Stimulated activated CD4-positive, alpha-beta T cell treated with anti-CD3 and anti-CD28 coated beads, Interleukin-1b, Interleukin-23, amount 100 ng/mL, for 24 hours (primary cell): ENCODE measurements around the gene OBP2A.
"Not testable (repeated sequence)": the region's sequence is repeated elsewhere in the genome, so short reads cannot be mapped to it uniquely, and the experiment has no call there.

Source experiments
- DNase-seq, 4 experiments: peaks; one replicate each; pipeline ENCODE4 v3.0.0-alpha.2; 2020; ENCODE audit warnings: low read depth in 4 of 4, low spot score in 1 of 4

OBP2A gene

DNA sequence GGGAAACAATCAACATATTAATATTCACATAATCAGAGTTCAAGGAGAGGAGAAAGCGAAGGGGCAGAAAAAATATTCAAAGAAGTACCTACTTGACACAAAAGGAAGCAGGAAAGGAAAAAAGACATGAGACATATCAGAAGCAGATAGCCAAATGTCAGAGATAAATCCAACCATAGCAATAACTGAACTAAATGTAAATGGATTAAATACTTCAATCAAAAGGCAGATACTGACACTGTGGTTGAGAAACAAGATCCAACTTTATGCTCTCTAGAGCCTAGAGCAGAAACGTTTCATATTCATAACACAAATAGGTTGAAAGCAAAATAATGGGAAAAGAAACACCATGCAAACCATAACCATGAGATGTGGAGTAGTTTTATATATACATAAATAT, 36.5 kb upstream of the OBP2A start:
- DNase-seq: no peak

DNA sequence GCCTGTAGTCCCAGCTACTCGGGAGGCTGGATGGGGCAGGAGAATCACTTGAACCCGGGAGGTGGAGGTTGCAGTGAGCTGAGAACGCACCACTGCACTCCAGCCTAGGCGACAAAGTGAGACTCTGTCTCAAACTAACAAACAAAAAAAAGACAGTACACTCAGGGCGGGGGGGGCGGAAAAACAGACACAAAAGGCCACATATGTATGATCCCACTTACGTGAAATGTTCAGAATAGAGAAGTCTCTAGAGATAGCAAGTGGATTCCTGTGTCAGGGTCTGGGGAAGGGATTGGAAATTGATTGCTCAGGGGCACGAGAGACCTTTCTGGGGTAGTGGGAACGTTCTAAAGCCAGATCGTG, 33.7 kb upstream of the OBP2A start:
- DNase-seq: no peak

DNA sequence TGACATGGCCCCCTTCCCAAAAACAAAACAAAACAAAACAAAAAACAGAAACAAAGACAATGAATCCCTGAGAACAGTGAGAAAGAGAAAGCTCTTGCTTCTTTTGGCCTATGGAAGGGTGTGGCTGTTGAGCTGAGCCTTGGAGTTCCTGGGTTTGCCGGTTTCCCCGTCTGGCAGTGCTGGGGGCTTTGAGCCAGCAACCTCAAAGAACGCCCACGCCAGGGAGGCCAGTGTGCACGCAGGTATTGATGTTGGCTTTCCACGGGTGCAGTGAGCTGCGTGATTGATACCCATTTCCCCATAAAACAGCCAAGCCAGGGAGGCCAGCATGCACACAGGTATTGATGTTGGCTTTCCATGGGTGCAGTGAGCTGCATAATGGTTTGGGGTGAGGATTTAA, 33.0 kb upstream of the OBP2A start:
- no peak for DNase-seq

DNA sequence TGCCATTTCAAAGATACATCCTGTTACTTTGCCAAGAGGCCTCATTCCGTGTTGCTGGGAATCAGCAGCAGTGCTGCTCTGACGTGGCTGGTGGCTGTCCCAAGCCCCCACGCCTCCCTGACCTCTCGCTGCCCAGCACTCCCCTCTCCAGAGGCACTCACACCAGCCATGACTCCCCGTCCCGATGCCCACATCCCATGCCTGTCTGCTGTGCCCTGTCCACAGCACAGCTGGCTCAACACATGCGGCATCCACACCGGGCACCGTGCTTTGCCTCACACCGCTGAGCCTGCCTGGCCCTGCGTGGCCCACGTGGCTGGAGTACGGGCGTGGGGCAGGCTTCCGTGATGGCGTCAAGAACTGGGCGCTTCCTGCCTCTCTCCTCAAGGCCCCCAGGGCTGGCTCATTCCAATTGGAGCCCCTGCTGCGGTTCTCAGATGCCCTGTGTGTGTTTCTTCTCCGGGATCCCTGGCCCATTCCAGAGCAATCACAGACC, 32.5 kb upstream of the OBP2A start:
- DNase-seq: no peak

DNA sequence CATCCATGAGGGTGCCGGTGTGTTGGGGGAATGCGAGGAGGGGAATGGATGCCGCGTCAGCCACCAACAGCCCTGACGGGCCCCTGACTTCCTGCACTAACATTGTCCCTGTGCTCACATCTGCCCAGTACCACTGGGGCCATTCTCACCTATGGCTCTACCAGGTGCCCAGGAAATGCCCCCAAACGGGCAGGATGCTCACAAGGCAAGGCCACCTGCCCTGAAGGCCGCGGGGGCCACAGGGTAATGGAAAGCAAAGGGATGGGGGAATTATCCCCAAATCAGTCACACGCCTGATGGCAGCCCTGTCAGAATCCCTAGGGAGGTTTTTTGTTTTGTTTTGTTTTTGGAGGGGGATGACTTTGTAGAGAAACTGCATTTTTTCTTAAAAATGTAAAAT, 32.0 kb upstream of the OBP2A start:
- DNase-seq: not testable (repeated sequence)

DNA sequence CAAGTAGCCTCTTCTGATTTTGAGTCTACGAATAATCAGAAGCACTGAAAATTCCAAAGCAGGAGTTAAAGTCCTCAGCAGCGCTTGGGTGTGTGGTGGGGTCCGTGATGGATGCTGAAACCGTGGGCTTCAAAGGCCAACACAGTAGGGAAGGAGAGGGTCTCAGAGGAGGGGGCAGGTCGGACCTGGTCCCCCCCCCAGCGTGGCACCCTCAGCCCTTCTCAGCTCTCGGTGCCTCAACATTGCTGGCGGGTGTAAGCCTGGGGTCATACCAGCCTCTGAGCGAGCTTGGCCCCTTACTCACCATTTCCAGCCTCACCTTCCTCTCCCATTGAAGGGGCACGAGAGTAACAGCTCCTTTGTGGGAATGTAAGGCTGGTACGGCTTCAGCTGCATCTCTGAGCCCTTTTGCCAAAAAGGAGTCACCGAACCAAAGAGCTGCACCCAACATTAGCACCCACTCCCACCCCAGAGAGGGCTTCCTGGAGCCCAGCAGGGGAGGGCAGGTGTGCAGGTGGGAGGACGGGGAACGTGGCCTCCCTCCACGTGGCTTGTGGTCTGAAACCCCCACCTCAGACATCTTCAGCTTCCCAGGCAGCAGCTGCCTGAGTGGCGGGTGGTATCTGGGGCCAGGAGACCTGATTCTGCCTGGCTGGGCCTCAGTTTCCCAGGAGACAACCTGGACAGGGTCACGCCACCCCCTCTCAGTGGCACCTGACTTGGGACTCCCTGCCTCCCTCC, 31.4 kb upstream of the OBP2A start:
- no peak for DNase-seq

DNA sequence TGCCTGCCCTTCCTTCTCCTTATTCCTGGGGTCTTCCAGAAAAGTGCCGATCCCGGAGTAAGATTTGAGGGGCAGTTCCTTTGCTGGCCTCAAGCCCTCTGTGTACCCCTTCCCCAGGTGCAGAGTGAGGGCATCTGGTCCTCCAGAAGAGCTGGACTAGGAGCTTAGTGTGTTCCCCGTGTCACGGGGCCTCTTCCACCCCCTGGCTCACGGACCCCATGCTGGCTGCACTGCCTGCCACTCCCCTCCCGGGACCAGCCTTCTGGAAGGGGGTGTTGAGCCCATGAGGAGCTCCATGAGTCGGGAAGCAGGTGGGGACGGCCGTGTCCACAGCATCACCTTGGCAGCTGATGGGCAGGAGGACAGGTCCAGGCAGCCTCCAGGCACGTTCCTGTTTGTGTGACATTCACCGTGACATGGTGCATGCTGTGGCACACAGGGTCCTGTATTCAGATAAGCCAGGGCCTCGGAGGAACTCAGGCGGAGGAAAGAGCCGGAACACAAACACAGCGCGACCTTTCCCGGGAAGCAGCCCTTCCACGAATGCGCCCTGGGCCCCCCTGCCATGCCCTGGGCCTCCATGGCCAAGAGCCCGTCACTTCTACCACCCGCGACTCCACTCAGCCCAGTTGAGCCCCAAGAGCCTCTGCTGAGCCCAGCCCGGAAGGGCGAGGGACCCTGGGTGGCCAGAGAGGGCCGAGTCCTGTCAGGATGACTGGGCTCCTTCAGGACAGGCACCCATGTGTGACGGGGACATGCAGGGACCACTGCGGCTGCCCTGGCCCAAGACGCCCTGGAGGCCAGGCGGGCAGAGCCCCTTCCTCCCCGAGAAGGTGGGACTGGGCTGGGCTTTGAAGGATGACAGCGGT, 30.6 kb upstream of the OBP2A start:
- no peak for DNase-seq

DNA sequence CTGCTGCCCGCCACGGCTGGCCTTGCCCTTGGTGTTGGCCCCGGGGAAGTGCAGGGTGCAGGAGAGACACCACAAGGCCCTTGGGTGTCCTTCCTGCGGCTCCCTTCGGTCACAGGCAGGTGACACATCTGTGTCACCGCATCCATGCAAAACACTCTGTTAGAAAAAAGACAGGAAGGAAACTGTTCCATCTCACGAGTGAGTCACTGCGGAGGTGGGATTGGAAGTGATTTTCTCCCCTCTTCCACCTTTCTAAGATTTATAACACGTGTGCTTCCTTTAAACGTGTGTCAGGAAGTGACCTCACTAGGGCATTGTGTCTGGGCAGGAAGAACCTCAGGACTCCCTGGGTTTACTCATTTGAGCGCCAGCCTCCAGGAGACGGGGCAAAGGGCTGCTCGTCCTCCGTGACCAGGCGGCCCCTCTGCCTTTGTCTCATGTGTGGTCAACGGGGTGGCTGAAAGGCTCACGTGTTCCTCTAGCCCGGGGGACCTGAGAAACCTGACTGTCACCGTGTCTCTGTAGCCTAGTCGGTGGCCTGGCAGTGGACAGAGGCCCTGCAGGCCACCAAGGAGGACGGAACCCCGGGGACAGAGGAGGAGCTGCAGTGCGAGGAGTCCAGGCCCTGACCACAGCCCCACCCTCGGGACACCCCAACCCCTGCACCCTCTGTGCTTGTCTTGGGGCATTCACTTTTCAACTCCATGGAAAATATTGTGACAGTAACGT, 29.6 kb upstream of the OBP2A start:
- no peak for DNase-seq

DNA sequence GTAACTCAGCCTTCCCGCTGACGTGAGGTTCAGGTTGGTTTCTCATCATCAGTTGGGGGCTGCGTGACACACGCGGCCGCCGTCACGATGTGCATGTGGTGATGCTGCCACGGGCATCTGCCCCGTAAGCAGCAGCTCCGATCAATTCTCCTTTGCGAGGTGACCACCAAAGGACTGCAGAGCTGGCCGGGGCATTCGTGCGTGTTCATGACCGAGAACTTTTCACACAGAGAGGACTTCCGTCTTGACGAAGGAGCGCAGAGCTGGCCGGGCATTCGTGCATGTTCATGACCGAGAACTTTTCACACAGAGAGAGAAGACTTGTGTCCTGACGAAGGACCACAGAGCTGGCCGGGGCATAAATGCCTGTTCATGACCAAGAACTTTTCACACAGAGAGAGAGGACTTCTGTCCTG, 28.5 kb upstream of the OBP2A start:
- DNase-seq: no peak

DNA sequence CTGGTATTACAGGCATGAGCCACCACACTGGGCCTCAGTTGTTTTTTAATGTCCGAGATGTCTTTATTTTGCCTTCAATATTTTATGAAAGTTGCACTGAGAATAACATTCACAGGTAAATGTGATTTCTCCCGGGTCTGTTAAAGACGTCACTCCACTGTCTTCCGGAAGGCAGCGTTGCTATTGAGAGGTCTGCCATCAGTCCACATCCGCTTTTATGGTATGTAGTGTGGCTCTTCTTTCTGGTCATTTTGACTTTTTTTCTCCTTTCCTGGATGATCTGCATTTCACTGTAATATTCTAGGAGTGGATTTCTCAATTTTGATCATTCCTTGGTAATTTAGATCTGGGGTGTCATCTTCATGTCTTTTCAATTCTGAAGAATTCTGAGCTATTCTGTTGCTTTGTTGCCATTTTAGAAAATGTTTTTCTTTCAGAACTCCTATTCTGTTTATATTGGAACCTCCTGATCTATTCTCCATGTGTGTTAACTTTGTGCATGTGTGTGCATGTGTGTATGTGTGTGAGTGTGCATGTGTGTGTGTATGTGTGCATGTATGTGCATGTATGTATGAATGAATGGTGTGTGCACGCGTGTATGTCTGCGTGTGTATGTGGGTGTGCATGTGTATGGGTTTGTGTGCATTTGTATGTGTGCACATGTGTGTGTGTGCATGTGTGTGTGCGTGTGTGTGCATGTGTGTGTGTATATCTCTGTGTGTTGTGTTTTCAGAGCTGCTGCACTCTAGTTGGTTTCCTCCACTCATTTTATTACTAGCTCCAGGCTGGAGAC, 26.6 kb upstream of the OBP2A start:
- no peak for DNase-seq

DNA sequence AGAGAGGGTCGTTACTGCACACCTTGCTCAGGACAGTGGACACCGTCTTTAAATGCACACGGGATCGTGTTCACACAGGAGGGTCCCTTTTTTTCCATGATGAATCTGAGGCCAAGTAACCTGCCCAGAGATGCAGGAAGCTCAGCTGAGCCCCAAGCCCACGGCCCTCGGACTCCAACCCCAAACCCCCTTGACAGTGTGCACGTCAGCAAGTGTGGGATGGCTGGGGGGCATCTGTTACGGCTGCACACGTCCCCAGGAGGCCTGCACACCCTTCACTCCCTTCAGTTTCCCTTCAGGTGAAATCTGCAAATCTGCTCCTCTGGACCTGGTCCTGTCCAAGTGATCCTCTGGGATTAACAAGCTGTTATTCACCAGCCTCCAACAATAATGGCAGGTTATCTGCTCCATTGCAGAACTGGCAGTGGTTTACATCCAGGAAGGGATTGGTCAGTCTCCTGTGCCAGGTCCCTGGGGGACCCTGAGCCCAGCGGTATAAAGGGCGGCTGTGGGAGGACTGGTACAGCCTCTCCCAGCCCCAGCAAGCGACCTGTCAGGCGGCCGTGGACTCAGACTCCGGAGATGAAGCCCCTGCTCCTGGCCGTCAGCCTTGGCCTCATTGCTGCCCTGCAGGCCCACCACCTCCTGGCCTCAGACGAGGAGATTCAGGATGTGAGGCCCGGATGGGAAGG, 24.9 kb upstream of the OBP2A start, which contains the start of gene LCN1:
TSS of gene LCN1 (plus strand) at position 525 of the 692 bp plus-strand sequence. CDS start at position 583, 58 bp downstream.
- DNase-seq: no peak

DNA sequence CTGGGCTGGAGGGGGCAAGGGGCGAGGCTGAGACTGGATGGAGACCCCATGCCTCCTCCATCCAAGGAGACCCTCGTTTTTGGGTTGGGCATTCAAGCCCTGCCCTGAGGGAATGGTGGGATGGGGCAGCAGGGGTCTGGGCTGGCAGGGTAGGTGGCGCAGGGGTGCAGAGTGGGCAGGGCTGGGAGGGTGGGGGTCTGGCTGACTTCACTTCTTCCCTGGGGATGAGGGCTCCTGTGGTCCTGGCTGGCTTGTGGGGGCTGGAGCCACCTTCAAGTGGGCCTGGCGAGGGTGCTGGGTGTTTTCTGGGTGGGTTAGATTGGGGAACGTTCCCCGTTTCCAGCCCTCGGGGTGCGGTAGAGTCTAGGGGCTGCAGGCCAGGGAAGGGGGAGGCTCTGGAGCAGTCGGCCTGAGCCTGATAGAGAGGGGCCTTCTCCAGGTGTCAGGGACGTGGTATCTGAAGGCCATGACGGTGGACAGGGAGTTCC, 24.3 kb upstream of the OBP2A start:
- no peak for DNase-seq

DNA sequence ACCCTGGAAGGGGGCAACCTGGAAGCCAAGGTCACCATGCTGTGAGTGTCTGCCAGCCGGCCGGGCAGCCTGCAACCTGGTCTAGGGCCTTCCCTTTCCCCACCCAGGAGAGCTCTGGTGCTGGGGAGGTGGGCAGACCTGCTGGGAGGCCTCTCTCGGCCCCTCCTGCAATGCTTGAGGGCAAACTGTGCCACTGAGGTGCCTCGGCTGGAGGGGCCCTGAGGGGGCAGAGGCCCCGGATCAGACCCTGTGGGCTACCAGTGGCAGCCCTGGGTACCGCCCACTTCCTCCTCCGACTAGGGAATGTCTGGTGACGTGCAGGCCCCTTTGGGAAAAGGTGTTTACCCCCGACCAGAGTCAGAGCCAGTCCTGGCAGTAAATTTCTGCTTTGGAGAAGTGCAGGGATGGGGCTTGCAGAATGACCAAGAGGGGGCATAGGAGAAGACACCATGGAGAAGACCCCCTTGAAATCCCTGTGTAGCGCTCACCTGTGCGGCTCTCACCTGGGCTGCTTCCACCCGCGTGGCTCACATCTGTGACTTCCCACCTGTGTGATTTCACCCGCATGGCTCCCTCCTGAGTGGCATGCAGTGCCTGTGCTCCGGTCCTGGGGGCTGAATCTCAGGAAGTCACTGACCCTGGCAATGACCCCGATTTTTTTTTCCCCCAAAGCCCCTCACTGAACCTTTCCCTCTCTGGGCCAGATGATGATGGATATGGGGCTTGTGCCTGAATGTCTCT, 23.6 kb upstream of the OBP2A start:
- DNase-seq: no peak

DNA sequence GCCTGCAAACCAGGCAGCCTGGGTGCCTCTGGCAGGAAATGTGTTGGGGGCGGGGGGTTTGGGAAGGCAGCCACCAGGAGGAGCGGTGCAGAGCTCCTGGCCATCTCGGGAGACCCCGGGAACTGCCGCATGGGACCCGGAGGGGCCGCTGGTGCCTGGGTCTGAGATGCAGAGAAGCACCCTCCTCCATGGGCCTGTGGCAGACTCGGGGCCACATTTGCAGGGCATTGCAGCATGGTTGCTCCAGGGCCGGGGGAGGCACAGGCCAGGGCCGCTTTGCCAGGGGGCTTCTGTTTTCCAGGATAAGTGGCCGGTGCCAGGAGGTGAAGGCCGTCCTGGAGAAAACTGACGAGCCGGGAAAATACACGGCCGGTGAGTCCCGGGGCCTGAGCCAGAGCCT, 23.0 kb upstream of the OBP2A start:
- DNase-seq: no peak

DNA sequence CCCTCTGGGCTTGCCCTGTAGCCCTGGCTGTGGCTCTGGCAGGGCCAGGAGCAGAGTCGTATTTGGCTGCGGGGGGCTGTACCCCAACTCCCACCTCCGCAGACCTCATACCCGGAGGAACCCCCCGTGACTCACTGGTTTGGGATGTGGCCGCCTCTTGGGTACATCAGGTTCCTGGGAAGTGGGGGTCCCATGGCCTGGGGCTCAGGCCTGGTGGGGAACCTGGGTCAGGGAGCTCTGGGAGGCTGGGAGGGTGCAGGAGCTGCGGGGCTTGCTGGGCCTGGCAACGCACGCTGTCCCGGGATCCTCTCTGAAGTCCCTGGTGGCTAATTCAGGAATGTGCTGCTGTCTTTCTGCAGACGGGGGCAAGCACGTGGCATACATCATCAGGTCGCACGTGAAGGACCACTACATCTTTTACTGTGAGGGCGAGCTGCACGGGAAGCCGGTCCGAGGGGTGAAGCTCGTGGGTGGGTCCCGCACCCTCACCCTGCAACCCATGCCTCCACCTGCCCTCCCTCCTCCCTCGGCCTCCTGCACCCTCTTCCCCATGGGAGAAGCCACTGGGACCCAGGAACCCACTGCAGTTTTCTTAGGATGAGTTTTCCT, 22.3 kb upstream of the OBP2A start:
- DNase-seq: no peak

DNA sequence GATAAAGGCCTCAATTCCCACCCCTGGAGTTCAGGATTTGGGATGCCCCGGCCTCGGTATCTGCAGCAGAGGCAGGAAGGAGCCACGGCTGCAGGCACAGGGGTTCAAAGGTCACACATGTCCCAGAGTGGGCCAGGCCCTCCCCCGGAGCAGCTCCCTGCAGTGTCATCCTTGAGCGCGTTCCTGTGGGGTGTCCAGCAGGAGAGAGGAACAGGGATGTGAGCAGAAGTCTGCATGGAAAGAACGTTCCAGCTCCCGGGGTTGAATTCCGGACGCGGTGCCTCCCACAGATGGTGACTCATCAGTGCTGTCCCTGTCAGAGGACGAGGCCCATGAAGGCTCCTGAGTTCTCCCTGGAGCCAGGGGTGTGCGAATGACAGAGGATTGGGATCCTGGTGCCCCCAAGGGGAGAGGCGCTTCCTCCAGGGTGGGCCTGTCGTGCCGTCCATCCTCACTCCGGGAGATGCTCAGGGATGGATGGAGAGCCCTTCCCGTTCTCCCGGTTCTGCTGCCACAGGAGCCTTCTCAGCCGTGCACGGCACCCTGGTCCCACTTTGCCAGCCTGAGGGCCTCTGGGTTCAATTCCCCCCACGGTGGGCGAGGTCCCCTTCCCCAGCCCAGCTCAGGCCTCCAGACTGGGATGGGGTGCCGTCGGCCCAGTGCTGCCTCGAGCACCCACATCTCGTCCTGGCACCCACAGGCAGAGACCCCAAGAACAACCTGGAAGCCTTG, 21.6 kb upstream of the OBP2A start:
- no peak for DNase-seq

DNA sequence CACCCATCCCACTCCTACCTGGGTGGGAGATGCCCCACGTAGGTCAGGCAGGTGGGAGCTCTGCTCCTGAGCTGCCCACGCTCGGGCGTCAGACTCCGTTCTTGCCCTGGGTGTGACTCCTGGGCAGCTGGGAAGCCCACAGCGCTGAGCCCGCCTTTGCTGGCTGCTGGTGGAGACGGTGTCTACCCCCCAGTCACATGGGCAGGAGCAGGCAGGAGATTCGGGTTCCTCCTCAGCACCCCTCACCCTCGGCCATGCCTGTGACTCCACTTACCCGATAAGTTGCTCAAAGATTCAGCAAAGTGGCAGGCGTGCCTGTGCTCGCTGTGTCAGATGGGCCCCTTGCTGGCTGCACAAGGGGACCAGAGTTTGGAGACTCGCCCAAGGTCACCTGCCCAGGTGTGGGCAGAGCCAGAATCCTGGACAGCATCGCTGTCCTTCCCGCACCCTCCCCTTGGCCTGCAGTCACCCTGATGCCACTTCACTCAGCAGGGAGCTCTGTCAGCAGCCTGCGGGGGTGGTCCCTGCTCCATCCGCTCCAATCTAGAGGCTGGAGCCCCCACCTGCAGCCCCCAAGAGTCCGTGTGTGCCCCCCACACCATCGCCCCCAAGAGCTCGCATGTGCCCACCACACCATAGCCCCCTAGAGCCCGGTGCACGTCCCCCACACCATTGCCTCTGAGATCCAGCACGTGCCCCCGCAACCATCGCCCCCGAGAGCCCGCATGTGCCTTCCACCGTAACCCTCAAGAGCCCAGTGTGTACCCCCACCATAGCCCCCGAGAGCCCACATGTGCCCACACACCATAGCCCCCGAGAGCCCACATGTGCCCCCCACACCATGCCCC, 20.5 kb upstream of the OBP2A start:
- DNase-seq: no peak
